ENCODE data around the gene RETSAT. TPM values are rescaled to one million over a fixed set of nuclear protein-coding genes. Genes with fewer than 3 reads are reported as not detected.
"Not testable (repeated sequence)": the region's sequence is repeated elsewhere in the genome, so short reads cannot be mapped to it uniquely, and the experiment has no call there.

The RETSAT gene
- polyA plus RNA-seq, 4 donors: 18.2 to 26.8 (median 23.0) TPM

DNA sequence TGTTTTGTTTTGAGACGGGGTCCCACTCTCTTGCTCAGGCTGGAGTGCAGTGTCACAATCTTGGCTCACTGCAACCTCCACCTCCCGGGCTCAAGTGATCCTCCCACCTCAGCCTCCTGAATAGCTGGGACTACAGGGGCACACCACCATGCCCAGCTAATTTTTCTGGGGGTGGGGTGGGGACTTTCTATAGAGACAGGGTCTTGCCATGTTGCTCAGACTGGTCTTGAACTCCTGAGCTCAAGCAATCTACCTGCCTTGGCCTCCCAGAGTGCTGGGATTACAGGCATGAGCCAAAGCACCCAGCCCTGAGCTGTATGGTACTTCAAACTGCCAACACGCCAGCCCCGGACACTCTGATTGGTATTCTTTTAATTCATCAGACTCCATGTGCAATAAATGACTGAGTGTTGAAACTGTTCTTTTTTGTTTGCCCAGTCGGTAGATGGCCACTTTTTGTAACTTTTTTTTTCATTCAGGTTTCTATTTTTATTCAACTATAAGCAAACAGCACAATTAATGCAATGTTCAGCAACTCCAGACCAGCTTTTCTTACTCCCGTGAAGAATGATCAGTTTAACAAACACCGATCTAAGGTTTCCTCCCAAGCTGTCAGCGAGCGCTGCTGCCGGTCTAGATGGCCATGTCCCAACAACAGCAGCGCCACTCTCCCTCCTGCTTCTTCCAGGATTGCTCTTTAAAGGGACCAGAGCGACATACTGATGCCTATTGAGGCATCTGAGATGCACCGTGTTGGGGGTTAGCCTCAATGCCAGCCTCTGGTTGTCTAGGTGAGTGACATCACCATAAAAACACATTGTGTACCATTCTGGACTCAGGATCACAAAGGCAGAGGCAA is 14.1 kb downstream of the RETSAT start:
- no peak for DNase-seq (ENCODE audit: low read depth in 4 of 4, low spot score in 3 of 4)

DNA sequence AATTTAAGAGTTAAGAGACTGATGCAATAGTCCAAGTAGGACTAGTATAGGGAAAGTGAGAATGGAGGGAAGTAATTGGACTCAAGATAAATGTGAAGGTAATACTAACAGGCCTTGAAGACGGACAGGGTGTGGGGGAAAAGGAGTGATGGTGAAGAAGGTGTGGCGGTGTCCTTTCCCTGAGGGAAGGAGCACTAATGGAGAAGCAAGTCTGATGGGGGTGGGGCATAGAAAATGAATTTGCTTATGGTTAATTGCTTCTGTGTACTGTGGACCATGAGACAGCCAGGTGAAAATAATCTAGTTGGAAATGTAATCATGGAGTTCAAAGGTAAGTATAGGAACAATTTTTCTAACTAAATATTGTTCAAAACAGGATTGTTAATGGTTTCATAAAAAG is 19.4 kb downstream of the RETSAT start:
- DNase-seq (ENCODE audit: low read depth in 4 of 4, low spot score in 3 of 4): no peak

DNA sequence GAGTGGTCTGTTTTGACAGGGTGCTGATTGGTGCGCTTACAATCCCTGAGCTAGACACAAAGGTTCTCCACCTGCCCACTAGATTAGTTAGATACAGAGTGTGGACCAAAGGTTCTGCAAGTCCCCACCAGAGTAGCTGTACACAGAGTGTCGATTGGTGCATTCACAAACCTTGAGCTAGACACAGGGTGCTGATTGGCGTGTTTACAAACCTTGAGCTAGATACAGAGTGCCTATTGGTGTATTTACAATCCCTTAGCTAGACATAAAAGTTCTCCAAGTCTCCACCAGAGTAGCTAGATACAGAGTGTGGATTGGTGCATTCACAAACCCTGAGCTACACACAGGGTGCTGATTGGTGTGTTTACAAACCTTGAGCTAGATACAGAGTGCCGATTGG is 20.5 kb downstream of the RETSAT start:
- not testable (repeated sequence) for DNase-seq (ENCODE audit: low read depth in 4 of 4, low spot score in 3 of 4)

DNA sequence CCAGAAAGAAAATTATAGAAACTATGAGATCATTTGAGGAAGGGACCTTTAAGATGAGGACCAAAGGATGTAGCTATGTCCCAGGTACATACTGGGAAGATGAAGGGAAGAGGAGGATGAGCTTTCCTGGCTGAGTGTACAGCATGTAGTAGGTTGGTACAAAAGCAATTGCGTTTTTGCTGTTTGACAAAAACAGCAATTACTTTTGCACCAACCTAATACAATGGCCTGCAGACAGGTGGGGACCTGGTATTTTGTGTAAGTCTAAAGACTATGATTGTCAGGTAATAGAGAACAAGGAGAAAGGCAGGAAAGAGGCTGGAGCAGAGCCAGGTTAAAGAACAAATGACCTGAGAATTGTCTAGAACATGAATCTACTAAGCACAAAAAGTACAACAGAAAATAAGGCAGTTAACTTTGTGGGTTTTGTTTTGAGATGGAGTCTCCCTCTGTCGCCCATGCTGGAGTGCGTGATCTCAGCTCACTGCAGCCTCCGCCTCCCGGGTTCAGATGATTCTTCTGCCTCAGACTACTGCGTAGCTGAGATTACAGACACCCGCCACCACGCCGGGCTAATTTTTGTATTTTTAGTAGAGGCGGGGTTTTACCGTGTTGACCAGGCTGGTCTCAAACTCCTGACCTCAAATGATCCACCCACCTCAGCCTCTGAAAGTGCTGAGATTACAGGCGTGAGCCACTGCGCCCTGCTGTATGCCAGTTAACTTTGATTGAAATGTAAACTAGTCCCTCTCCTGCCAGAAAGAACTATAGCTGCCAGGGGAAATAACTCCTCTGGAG is 23.3 kb downstream of the RETSAT start:
- DNase-seq (ENCODE audit: low read depth in 4 of 4, low spot score in 3 of 4): no peak

DNA sequence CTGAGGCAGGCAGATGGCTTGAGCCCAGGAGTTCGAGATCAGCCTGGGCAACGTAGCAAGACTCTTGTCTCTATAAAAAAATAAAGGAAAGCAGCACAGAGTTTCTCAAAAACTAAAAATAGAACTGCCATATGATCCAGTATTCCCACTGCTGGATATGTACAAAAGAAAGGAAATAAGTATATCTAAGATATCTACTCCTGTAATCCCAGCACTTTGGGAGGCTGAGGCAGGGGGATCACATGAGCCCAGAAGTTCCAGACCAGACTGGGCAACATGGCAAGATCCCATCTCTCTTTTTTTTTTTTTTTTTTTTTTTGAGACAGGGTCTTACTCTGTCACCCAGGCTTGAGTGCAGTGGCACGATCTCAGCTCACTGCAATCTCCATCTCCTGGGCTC is 24.6 kb downstream of the RETSAT start:
- not testable (repeated sequence) for DNase-seq (ENCODE audit: low read depth in 4 of 4, low spot score in 3 of 4)

DNA sequence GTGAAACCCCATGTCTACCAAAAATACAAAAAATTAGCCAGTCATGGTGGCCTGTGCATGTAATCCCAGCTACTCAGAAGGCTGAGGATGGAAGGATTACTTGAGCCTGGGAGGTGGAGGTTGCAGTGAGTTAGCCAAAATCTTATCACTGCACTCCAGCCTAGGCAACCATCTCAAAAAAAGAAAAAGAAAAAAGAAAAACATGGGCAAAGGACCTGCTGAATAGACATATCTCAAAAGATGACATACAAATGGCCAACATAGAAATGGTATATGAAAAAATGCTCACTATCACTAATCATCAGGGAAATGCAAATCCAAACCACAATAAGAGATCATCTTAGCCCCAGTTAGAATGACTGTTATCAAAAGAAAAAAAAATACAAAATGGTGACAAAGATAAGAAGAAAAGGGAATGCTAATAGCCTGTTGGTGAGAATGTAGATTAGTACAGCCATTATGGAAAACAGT is 25.1 kb downstream of the RETSAT start:
- no peak for DNase-seq (ENCODE audit: low read depth in 4 of 4, low spot score in 3 of 4)

DNA sequence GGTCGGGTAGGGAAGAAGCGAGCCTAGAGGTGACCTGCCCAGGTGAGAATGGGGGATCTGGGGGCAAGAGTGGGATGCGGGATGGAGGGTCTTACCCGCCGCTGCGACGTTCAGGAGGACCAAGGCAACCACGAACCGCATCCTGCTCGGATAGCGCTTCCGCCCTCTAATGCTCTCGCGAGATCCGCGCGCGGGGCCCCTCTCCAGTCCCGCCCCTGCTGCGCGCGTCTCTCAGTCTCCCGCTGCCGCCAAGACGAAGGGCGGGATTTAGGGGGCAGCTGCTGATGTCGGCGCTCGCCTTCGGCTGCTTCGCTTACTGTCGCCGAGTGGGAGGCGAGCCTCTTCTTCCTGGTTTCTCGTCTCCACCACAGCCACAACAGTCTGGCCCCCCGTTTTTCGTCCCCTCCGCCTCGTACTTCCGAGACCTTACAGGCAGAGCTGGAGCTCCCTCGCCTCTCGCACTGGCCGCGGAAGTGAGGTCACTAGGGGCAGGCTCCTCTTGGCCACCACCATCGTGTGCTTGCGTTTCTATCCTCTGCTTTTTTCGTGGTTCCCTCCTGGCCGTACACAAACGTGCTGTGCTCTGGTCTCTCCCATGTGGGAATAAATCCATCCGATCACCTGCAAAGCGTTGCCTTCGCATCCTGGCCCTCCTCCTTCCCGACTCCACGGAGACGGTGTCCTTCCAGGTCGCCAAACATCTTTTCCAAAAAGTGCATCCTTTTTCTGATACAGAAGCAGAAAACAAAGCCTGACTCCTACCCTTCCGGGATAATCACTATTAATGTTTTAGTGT is 26.3 kb downstream of the RETSAT start, which contains the start of gene TGOLN2:
TGOLN2 (minus strand) TSS at position 168 of the 796 bp plus-strand sequence; CDS start at position 141, 27 bp downstream.
- DNase-seq (ENCODE audit: low read depth in 4 of 4, low spot score in 3 of 4): peak; percentile 80 to 88 (median 86)

DNA sequence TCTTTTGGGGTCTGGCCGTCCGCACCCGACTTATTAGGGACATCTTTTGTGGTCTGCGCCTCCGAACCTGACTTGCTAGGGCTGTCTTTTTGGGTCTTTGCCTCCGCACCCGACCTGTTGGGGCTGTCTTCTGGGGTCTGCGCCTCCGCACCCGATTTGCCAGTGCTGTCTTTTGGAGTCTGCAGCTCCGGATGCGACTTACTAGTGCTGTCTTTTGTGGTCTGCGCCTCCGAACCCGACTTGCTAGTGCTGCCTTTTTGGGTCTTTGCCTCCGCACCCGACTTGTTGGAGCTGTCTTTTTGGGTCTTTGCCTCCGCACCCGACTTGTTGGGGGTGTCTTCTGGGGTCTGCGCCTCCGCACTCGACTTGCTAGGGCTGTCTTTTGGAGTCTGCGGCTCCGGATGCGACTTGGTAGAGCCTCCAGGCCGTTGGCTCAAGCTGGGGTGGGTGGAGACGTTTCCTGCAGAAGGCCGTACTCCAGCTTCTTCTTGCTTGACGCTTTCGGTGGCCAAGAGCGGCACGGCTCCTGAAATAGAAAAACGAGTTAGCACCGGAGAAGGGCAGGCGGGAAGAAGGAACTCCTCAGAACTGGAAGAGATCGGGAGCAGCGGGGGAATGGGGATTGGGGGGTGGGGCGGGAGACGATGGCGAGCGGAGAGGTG is 27.0 kb downstream of the RETSAT start:
- DNase-seq (ENCODE audit: low read depth in 4 of 4, low spot score in 3 of 4): no peak

DNA sequence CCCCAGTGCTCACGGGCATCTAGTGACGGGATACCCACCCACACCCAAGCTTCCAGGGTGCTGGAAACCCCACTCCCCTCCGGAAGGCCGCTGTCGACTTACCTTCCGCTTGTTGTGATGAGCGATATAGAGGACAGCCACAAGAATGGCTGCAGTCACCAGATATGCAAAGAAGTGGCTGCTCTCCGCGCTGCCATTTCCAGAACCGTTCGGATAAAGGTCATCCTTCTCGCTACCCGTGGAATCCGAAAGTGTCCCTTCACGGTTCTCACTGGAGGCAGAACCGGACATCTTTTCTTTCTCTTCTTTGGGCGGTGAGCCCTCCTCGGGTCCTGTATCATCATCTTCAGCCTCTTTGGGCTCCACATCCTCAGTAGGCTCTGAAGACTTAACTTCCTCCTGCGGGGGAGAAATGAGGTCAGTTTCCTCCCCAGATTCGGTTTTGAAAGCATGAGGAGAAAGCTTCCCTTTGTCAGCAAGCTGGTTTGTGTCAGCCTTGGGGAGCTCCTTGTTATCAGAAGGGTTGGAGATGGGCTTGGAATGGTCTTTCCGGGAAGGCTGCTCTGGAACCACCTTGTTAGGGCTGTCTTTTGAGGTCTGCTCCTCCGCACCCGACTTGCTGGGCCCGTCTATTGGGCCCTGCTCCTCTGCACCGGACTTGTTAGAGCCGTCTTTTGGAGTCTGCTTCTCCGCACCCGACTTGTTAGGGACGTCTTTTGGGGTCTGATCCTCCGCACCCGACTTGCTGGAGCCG is 27.7 kb downstream of the RETSAT start:
- no peak for DNase-seq (ENCODE audit: low read depth in 4 of 4, low spot score in 3 of 4)

DNA sequence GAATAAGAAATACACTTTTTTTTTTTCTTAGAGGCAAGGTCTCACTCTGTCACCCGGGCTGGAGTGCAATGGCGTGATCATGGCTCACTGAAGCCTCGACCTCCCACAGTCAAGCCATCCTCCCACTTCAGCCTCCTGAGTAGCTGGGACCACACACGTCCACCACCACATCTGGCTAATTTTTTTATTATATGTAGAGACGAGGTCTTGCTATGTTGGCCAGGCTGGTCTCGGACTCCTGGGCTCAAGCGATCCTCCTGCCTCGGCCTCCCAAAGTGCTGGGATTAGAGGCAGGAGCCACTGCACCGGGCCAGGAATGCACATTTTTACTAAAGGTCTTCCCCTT is 28.9 kb downstream of the RETSAT start:
- DNase-seq (ENCODE audit: low read depth in 4 of 4, low spot score in 3 of 4): no peak

DNA sequence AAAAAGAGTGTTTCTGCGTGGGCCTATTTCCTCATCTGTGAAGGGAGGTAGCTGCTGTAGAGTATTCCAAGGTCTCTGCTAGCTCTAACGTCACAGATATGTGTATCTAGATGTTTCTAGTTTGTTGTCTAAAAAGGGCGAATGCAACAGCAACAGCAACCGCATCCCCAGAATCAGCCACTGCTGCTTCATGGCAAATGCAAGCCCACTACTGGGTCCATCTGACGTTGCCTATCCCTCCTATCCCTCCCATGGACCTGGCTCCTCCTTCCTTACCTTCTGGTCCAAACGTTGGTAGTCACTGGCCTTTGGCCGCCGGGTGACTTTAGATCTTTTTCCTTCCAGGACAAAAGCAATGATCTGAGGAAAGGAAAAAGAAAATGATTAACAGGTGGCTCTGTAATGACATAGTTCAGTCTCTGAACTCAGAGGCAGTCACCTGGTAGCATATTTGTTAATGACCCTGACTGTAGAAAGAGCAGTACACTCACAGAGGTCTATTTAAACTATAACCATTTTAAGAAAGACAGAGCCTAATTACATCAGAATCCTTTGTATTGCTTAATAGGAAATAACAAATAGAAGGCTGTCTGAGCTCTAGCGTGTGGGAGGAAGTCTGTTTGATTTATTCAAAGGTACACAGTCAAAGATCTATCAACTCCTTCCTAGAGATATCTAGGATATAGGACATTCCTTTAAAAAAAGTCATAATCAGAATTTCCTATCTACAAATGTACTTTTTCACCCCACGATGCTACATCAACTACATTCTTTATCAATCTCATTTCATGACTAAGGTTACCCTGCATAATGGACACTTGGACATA is 29.5 kb downstream of the RETSAT start:
- DNase-seq (ENCODE audit: low read depth in 4 of 4, low spot score in 3 of 4): no peak

DNA sequence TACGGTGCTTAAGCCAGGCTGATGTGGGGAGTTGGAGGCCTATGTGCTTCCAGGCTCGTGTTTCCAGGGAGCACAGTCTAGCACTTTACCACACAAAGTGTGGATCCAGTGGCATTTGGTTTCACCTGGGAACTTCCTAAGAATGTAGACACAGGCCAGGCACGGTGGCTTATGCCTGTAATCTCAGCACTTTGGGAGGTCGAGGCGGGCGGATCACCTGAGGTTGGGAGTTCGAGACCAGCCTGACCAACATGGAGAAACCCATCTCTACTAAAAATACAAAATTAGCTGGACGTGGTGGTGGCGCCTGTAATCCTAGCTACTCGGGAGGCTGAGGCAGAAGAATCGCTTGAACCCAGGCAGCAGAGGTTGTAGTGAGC is 30.4 kb downstream of the RETSAT start:
- not testable (repeated sequence) for DNase-seq (ENCODE audit: low read depth in 4 of 4, low spot score in 3 of 4)

DNA sequence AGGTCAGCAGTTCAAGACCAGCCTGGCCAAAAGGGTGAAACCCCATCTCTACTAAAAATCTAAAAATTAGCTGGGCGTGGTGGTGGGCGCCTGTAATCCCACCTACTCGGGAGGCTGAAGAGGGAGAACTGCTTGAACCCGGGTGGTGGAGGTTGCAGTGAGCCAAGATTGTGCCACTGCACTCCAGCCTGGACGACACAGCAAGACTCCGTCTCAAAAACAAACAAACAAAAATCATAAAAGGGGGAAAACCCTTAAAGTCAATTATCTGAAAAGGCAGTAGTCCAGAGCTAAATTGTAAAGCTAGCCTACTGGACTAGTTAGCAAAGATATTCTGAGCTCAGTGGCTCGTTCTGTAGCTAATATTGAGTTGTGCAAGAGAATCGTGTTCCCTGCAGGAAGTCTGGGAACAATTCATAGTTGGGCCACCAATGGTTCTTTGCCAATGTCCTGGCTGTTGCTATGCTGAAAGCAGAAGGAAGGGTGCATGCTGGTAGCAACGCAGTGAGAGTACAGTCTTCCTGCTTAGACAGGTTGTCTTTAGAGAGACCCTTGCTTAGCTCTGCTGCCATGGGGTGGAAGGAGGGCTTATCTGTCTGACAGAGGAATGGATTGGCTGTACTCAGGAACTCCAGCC is 30.9 kb downstream of the RETSAT start:
- DNase-seq (ENCODE audit: low read depth in 4 of 4, low spot score in 3 of 4): no peak

DNA sequence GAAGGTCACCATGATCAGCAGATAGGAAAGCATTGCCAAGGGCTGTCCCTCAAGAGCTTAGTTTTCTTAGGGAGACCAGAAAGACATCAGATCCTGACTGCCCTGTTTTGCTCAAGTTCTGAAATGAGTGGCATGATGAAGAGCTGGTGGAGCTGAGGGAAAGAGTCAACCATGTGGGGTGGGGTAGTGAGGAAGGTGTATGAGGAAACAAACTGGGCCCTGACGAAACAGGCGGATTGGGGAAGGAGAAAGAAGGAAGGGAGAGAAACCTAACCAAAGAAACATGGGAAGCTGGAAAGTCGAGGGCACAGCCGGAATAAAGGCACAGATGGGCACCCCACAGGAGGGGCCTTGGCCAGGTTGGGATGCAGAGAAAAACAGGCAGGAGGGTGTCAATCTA is 34.5 kb downstream of the RETSAT start:
- DNase-seq (ENCODE audit: low read depth in 4 of 4, low spot score in 3 of 4): no peak

DNA sequence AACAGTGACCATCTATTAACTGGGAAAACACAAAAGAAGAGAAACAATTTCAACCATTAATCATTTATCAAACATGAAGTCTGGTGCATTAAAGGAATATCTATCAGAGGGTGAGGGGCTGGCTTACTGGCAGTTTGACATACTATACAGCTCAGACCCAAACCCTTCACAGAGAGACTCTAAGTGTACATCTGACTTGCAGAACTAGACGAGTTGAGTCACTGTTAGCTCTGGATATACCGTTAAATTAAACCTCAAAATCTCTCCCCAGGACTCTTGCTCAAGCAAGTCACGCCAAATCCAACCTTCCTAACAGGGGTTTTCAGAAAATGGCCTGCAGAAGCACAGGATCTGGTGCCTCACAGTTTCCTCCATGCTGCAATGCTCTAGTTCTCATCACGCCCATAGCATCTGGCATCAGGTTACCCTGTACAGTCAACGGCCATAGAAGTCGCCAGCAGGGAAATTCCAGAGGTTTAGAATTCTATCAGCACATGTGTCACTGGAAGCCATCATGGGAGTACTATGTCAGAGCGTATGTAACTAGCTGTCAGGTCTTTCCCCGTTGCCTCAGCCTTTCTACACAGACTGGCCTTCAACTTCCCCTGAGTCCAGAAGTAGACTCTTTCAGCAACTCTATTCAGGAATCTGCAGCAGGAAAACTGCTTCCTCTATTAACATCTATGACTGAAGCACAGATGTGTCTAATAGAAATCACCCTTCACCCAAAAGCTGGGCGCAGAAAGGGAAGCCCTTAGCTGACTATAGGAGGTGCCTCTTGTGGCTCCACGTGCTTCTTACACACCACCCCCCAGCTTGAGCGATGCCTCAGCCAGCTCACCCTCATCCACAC is 35.9 kb downstream of the RETSAT start:
- DNase-seq (ENCODE audit: low read depth in 4 of 4, low spot score in 3 of 4): no peak

DNA sequence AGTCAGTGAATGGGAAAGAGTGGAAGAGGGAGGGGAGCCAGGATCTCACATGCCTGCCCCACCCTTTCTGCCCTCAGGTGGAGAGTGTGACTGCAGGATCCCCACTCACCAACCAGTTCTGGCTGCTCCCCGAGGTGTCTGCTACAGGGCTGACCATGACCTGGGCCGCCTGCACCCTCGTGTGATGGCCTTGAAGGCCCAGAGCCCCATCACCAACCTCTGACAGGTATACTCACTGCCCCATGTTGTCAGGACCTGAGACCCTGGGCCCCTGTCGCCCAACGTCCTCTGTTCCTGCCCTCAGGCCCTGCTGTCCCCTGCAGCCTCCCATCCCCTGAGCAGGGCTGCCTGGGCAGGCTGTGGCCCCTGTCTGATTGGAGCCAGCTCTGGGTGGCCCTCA is 38.4 kb downstream of the RETSAT start:
- not testable (repeated sequence) for DNase-seq (ENCODE audit: low read depth in 4 of 4, low spot score in 3 of 4)

DNA sequence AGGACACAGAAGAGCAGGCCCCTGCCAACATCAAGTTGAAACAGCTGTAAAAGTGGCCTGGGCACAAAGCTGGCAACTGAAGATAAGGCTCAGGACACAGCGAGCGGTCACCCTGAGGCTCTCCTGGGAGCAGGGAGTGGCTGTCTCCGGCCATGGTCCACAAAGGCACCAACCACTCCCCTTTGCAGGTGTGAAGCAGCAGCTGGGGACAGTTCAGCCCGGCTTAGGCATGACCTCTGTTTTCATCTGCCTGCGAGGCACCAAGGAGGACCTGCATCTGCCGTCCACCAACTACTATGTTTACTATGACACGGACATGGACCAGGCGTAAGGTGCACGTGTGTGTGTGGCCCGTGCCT is 39.5 kb downstream of the RETSAT start:
- DNase-seq (ENCODE audit: low read depth in 4 of 4, low spot score in 3 of 4): no peak
